Adipocyte (in vitro differentiated cells): ENCODE measurements around the gene RPS6KA2.

Source experiments
- DNase-seq: peaks from one replicate; pipeline ENCODE4 v3.0.0-alpha.2; 2015; ENCODE audit warnings: low read depth
- H3K27me3 ChIP-seq: replicated peaks from 2 replicates; pipeline ENCODE4 v1.7.0; 2013; ENCODE audit warnings: mild to moderate bottlenecking, low read length, moderate library complexity; ENCODE audit not compliant: control insufficient read depth, insufficient read depth
- H3K36me3 ChIP-seq: 2 replicates; pipeline ENCODE4 v1.7.0; 2013; ENCODE audit warnings: low read length, mild to moderate bottlenecking, moderate library complexity; ENCODE audit not compliant: control insufficient read depth, insufficient read depth, severe bottlenecking
- H3K4me1 ChIP-seq: 2 replicates; pipeline ENCODE4 v1.7.0; 2013; ENCODE audit warnings: mild to moderate bottlenecking, low read length, moderate library complexity; ENCODE audit not compliant: control insufficient read depth, insufficient read depth
- H3K4me3 ChIP-seq: 2 replicates; pipeline ENCODE4 v1.7.0; 2013; ENCODE audit warnings: mild to moderate bottlenecking, low read length, moderate library complexity
- H3K9ac ChIP-seq: 2 replicates; pipeline ENCODE4 v1.7.0; 2013; ENCODE audit warnings: mild to moderate bottlenecking, low read length, moderate library complexity
- H3K9me3 ChIP-seq: 2 replicates; pipeline ENCODE4 v1.7.0; 2013; ENCODE audit warnings: mild to moderate bottlenecking, low read length, moderate library complexity; ENCODE audit not compliant: control insufficient read depth

Gene RPS6KA2

GRCh38 chr6:166509193-166509592 lies 117.9 kb downstream of the RPS6KA2 start:
- Histone ChIP-seq H3K9ac (no peak overlapping the region), H3K9me3 (no peaks in the 10 kb centered on the region), H3K36me3 (peaks cover 78% of the 10 kb centered on the region), H3K4me1 (no peaks in the 10 kb centered on the region), H3K27me3 (no peaks in the 10 kb centered on the region), H3K4me3 (no peak overlapping the region)
- no peak for DNase-seq

- no peaks in the 10 kb centered on the region for H3K4me1 ChIP-seq
- no peaks in the 10 kb centered on the region for H3K27me3 ChIP-seq
- H3K36me3 ChIP-seq: peaks cover 78% of the 10 kb centered on the region
- H3K9ac ChIP-seq: no peak overlapping the region
- no peaks in the 10 kb centered on the region for H3K9me3 ChIP-seq
- DNase-seq: no peak
- no peak overlapping the region for H3K4me3 ChIP-seq
Measured at GRCh38 chr6:166508726-166509125, 118.3 kb downstream of the RPS6KA2 start.

GRCh38 chr6:166507809-166508564 lies 119.1 kb downstream of the RPS6KA2 start:
- H3K4me1 ChIP-seq: no peaks in the 10 kb centered on the region
- H3K4me3 ChIP-seq: no peak overlapping the region
- no peaks in the 10 kb centered on the region for H3K27me3 ChIP-seq
- peaks cover 78% of the 10 kb centered on the region for H3K36me3 ChIP-seq
- no peak overlapping the region for H3K9ac ChIP-seq
- no peaks in the 10 kb centered on the region for H3K9me3 ChIP-seq
- no peak for DNase-seq

- DNase-seq: no peak
- Histone ChIP-seq H3K9ac (no peak overlapping the region), H3K9me3 (no peaks in the 10 kb centered on the region), H3K4me1 (no peaks in the 10 kb centered on the region), H3K4me3 (no peak overlapping the region), H3K27me3 (no peaks in the 10 kb centered on the region), H3K36me3 (peaks cover 82% of the 10 kb centered on the region)
Measured at GRCh38 chr6:166507380-166507779, 119.7 kb downstream of the RPS6KA2 start.

- H3K9ac ChIP-seq: no peak overlapping the region
- no peaks in the 10 kb centered on the region for H3K27me3 ChIP-seq
- no peak for DNase-seq
- H3K4me3 ChIP-seq: no peak overlapping the region
- H3K9me3 ChIP-seq: no peaks in the 10 kb centered on the region
- peaks cover 92% of the 10 kb centered on the region for H3K36me3 ChIP-seq
- no peaks in the 10 kb centered on the region for H3K4me1 ChIP-seq
Measured at GRCh38 chr6:166505133-166505905, 121.7 kb downstream of the RPS6KA2 start.

- Histone ChIP-seq H3K4me1 (no peaks in the 10 kb centered on the region), H3K36me3 (peaks cover 92% of the 10 kb centered on the region), H3K9me3 (no peaks in the 10 kb centered on the region), H3K4me3 (no peak overlapping the region), H3K9ac (no peak overlapping the region), H3K27me3 (no peaks in the 10 kb centered on the region)
- DNase-seq: no peak
Measured at GRCh38 chr6:166504100-166504499, 123.0 kb downstream of the RPS6KA2 start.

GRCh38 chr6:166503167-166503744 lies 123.8 kb downstream of the RPS6KA2 start:
- H3K27me3 ChIP-seq: no peaks in the 10 kb centered on the region
- H3K36me3 ChIP-seq: peaks cover 92% of the 10 kb centered on the region
- H3K9ac ChIP-seq: no peak overlapping the region
- H3K9me3 ChIP-seq: no peaks in the 10 kb centered on the region
- H3K4me3 ChIP-seq: no peak overlapping the region
- no peaks in the 10 kb centered on the region for H3K4me1 ChIP-seq
- DNase-seq: no peak

GRCh38 chr6:166502453-166502852 lies 124.6 kb downstream of the RPS6KA2 start:
- Histone ChIP-seq H3K4me1 (no peaks in the 10 kb centered on the region), H3K9ac (no peak overlapping the region), H3K4me3 (no peak overlapping the region), H3K27me3 (no peaks in the 10 kb centered on the region), H3K9me3 (no peaks in the 10 kb centered on the region), H3K36me3 (peaks cover 90% of the 10 kb centered on the region)
- DNase-seq: no peak

- no peak overlapping the region for H3K9ac ChIP-seq
- H3K36me3 ChIP-seq: peaks cover 86% of the 10 kb centered on the region
- no peaks in the 10 kb centered on the region for H3K9me3 ChIP-seq
- no peaks in the 10 kb centered on the region for H3K4me1 ChIP-seq
- DNase-seq: no peak
- no peak overlapping the region for H3K4me3 ChIP-seq
- H3K27me3 ChIP-seq: no peaks in the 10 kb centered on the region
Measured at GRCh38 chr6:166501246-166501645, 125.8 kb downstream of the RPS6KA2 start.

GRCh38 chr6:166500246-166500645 lies 126.8 kb downstream of the RPS6KA2 start:
- DNase-seq: no peak
- Histone ChIP-seq H3K9ac (no peak overlapping the region), H3K4me1 (no peaks in the 10 kb centered on the region), H3K9me3 (no peaks in the 10 kb centered on the region), H3K27me3 (no peaks in the 10 kb centered on the region), H3K36me3 (peaks cover 79% of the 10 kb centered on the region), H3K4me3 (no peak overlapping the region)

- Histone ChIP-seq H3K4me3 (no peak overlapping the region), H3K4me1 (no peaks in the 10 kb centered on the region), H3K36me3 (peaks cover 78% of the 10 kb centered on the region), H3K9ac (no peak overlapping the region), H3K27me3 (no peaks in the 10 kb centered on the region), H3K9me3 (no peaks in the 10 kb centered on the region)
- DNase-seq: no peak
Measured at GRCh38 chr6:166499350-166500163, 127.5 kb downstream of the RPS6KA2 start.
